Hepatocyte (in vitro differentiated cells): ENCODE results near the gene TCF7L2.

Source experiments
- CTCF ChIP-seq: fragments of 200-600 bp; sonication (generic); IDR thresholded peaks from 2 replicates; pipeline ENCODE4 v1.5.1; 2016; ENCODE audit warnings: antibody characterized with exemption, mild to moderate bottlenecking; ENCODE audit not compliant: poor library complexity
- EZH2 ChIP-seq: fragments of 200-600 bp; sonication (generic); IDR thresholded peaks from 2 replicates; pipeline ENCODE4 v1.6.1; 2016; ENCODE audit warnings: antibody characterized with exemption, mild to moderate bottlenecking, borderline replicate concordance
- EZH2phosphoT487 ChIP-seq: fragments of 200-600 bp; sonication (generic); IDR thresholded peaks from one replicate; pipeline ENCODE4 v1.6.1; 2018; ENCODE audit warnings: antibody characterized with exemption, mild to moderate bottlenecking, low read depth, moderate library complexity; ENCODE audit not compliant: unreplicated experiment, severe bottlenecking

- TF ChIP-seq CTCF (no peak), EZH2 (no peak), EZH2phosphoT487 (no peak)
Observed at GRCh38 chr10:112918771-112919170, 31.3 kb upstream of the TCF7L2 start.
